Suppressor macrophage treated with lipopolysaccharide for 4 hours (primary cell): ENCODE measurements around the gene HDHD5.
"Not testable (repeated sequence)": the region's sequence is repeated elsewhere in the genome, so short reads cannot be mapped to it uniquely, and the experiment has no call there.

ENCODE experiments used
- DNase-seq: peaks from one replicate; pipeline ENCODE4 v3.0.0-alpha.2; 2020

The HDHD5 gene

DNA sequence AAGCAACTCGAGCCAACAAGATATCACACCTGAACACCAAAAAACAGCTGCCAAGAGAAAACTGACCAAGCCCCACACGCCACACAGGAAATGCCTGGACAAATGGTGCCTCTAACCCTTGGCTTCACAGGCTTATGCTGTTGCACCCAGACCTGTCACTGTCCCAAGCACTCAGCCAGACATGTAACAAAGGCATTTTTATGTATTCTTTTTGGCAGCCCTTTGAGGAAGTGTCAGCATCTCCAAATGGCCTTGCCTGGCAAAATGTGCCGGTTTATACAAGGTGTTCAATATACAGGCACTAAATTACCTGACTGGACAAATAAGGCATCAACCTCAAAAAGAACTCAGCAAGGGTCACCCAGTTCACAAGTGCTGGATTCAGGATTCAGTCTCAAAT, 6.1 kb downstream of the HDHD5 start:
- no peak for DNase-seq

- no peak for DNase-seq
Observed at GRCh38 chr22:17152340-17152739, 6.7 kb downstream of the HDHD5 start.

DNA sequence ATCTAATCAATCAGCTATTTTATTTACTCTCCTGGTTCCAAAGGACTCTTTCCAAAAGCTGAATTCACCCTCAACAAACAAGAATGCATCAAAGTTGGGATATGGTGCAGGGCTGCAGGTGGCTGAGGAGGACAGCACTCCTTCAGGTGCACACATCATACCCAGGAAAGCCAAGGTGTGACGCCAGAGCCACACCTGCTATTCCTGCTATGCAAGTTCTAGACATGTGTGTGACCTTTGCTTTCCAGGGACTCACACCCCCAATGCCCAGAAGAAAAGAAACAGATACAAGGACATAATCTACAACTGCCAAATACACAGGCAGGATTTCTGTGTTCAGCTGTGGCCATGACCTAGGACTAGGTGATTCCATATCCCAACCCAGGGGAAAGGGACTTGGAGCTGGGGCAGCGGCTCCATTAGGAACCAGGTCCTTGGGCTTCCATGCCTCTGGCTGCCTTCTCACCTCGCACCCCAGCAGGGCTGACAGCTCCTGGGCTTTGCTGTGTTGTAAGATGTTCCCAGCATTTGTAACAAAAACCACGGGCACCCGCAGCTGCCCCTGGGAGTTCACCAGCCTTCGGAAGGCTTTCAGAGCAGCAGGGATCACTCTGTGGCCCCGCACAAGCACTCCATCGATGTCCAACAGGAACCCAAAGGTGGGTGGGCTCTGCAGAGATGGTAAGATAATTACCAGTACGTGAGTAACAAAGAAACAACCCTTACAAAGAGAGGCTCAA, 9.8 kb downstream of the HDHD5 start:
- no peak for DNase-seq

- DNase-seq, result not testable (repeated sequence)
Observed at GRCh38 chr22:17147458-17147857, 11.6 kb downstream of the HDHD5 start.

DNA sequence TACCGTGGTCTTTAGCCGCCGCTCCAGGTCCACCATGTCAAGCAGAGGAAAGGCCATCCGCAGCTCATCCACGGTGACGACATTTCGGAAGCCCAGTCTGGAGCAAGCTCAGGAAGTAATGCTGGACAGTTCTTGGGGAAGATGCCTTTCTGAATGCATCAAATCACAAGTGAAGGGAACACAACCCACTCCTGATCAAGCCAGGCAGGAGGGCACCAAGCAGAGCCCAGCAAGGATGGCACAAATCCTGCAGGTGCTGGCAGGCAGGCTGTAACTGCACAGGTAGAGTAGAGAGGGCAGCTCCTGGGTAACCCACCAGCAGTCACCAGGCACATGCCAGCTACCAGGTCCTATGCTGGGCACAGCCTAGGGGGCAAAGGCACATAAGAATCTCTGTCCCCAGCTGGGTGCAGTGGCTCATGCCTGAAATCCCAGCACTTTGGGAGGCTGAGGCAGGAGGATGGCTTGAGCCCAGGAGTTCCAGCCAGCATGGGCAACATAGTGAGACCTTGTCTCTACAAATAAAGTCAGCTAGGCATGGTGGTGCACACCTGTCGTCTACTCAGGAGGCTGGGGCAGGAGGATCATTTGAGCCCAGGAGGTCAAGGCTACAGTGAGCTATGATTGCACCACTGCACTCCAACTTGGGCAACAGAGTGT, 13.9 kb downstream of the HDHD5 start:
- no peak for DNase-seq

GRCh38 chr22:17143826-17144225, 15.3 kb downstream of the HDHD5 start:
- DNase-seq, result no peak

DNA sequence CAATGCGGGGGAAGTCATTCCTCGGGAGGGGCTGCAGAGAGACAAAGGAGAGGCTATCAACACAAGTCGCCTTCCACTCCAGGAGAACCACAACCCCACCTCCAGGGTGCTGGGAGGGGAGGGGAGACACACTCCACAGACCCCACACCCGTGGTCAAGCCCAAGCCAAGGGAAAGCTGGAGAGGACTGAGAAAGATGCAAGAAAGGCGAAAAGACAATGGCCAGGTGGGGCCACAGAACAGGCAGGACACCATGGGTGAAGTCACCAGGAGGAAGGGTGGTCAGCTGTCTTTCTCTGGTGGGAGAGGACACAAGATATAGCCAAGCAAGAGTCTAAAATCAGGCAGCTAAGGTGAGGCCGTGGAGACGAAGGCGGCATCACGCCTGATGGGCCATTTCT, 16.0 kb downstream of the HDHD5 start:
- DNase-seq, result no peak

DNA sequence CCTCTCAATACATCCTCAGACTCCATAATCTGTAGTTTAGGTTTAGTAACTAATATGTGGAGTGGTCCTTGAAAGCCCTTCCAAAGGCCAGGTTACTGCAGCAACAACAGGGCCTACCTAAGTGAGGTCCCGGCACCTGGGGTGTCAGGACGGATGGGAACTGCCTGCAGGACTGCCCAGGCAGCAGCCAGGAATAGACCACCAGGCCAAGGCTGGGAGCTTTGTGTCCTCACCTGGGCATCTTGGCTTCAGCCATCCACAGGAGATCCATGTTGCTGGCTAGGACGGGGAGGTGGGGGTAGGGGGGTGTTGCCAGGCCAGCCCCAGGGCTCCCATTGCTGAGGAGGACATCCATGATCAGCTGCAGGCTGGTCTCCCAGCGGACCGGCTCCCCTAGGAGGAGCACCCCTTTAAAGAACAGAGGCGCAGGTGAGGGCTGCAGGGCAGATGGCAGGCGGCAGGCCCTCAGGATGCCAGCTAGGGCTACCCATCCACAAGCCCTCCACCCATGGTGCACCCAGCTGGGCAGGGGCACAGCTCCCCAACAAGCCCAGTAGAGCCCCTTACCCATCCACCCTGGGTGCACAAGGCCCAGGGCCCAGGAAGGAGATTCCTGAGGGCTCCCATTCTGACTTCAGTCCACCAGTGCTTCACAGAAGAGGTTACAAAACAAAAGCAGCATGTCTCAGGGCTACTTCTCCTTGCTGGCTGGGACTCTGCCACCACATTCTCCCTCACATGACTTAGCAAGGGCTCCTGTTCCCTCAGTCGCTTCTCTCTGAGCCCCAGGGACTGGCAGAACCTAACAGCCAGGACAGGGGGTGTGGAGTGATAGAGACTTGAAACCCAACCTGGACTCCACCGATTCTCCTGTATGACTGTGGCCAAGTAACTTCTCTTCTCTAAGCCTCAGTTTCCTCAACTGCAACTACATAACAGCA, 18.0 kb downstream of the HDHD5 start:
- no peak for DNase-seq

DNA sequence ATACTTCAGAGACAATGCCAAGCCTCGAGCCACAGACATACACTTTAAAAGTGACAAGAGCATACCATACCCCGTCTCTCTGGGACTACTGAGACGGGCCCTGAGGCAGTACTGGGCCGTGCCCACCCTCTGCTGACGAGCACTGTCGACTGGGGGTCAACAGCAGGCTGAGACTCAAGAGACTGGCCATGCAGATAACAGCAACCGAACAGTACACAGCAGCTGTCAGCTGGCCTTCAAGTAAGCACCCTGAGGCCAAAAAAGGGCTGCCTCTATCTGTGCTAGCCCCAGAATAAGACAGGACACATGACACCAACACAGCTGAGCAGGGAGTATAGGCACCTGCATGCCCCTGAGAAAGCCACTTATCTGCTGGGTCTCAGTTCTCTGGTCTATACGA, 19.1 kb downstream of the HDHD5 start:
- DNase-seq, result no peak

- no peak for DNase-seq
Observed at GRCh38 chr22:17138513-17138912, 20.6 kb downstream of the HDHD5 start.

- DNase-seq, result no peak
Observed at GRCh38 chr22:17137861-17138425, 21.1 kb downstream of the HDHD5 start.

- no peak for DNase-seq
Observed at GRCh38 chr22:17137170-17137569, 21.9 kb downstream of the HDHD5 start.

DNA sequence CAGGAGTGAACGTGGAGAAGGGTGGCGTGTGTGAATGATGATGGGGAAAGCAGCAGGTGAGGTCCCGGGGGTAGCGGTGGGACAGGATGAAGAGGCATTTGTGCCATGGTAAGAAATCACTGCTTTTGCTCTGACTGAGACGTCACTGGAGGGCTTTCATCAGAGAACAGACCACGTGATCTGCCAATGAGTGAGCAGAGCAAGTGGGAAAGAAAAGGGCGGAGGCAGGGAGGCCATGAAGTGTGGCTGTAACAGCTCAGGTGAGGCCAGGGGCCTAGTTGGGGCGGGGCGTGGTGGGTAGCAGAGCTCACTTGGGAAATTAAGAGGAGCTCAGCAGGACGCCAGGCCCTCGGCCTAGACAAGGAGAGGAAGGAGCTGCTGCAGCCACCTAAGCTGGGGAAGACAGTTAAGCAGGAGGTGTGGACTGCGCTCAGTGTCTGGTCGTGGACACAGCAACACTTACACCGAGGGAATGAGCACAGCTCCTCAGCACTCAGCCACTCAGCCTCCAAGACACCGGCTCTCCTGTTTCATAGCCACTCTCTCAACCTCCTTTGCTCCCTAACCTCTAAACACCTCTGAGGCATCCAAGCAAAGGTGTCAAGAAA, 23.8 kb downstream of the HDHD5 start:
- no peak for DNase-seq

DNA sequence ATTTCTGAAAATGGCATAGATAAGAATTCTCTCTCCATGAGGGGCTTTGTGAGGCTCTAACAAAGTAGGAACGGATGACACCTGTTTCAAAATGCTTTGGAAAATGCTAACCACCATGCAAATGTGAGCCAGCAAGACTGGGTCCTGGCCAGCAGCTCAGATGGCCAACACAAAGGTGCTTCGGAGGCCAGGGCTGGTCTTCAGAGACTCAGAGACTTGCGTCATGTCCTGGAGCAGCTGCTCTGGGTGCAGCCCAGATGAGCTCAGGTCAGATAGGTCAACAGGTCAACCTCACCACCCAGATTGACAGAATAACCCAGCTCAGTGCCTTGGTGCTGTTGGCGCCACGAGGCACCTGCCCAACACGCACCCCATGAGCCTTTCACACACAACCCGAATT, 25.9 kb downstream of the HDHD5 start:
- no peak for DNase-seq

- DNase-seq, result no peak
Observed at GRCh38 chr22:17132112-17132511, 27.0 kb downstream of the HDHD5 start.

- peak; percentile 32 for DNase-seq
Observed at GRCh38 chr22:17131686-17132085, 27.4 kb downstream of the HDHD5 start.

- DNase-seq, result no peak
Observed at GRCh38 chr22:17130199-17130598, 28.9 kb downstream of the HDHD5 start.

- peak; percentile 85 for DNase-seq
Observed at GRCh38 chr22:17121233-17122195, 37.6 kb downstream of the HDHD5 start, which contains the start of gene TMEM121B. Gene TMEM121B (minus strand): TSS chr22:17121360. CDS start chr22:17121127, 233 bp downstream.

- DNase-seq, result no peak
Observed at GRCh38 chr22:17120711-17121232, 38.3 kb downstream of the HDHD5 start.

DNA sequence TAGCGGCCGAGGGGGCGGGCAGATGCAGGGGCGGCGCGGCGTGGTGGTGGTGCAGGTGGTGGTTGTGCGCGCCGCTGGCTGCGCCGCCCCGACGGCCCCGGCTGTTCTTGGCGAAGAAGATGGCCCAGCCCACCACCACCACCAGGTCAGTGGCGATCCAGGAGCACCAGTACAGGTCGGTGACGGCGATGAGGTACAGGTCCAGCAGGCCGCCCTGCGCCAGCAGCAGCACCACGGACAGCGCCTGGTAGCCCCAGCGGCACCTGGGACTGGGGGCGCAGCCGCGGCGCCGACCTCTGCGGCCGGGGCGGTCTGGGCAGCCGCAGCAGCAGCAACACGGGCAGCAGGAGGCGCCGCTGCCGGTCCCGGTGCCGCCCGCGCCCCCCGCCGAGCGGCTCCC, 38.8 kb downstream of the HDHD5 start:
- no peak for DNase-seq
